Measurements from ENCODE around the gene COG7. TPM values are rescaled to one million over a fixed set of nuclear protein-coding genes. Genes with fewer than 3 reads are reported as not detected.

COG7 gene
- total and polyA plus RNA-seq, 9 donors = 13.8 to 21.5 (median 19.0) TPM

DNA sequence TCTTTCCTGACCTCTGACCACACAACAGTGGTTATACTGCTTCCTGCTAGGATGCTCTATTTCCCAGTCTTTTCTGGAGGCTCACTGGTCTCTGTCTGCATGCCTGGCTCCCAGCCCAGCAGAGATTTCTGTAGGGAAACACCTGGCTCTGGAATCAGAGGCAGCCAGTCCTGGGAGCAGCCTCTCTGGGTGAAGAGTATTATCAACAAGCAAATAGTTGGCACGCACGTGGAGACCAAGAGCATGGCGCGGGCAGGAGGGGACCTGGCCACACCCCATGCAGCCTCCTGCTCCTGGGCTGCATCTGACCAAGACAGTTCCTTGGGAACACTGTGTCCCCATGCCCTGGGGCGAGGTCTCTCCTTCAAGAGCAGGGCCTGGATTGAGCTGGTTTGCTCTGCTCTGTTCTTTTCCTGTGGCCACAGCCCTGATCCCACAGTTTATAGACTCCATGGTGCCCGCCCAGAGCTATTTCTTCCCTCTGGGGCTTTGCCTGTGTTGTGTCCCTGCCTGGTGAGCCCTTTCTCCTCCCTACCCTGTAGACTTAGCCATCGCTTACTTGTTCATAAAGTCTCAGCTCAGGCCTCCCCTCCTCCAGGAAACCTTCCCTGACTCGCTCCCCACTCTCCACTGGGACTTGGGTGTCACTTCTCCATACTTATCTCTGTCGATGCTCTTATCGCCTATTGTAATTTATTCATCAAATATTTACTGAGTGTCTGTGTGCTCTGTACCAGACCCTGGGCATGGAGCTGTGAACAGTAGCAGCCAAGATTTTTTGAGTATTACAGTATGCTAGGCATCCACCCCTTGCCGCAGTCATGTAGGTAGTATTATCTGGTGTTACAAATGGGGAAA lies 90.3 kb downstream of the COG7 start:
- Histone ChIP-seq H3K27ac (no peak overlapping the region), H3K4me3 (no peak overlapping the region), H3K36me3 (no peaks in the 10 kb centered on the region), H3K4me1 (ENCODE audit: insufficient read depth) (no peaks in the 10 kb centered on the region), H3K27me3 (no peaks in the 10 kb centered on the region), H3K9me3 (no peaks in the 10 kb centered on the region)
- intact Hi-C loops (cut with DNase I) = no loop called here
- WGBS, 3 donors = 44 to 56% (median 47%) methylated on average over 11 of the region's 11 CpGs
- TF ChIP-seq EP300 (IDR thresholded peaks at IDR 0.05) (no peak), POLR2A (IDR thresholded peaks at IDR 0.05) (no peak)
- TF ChIP-seq, protein P1, sequence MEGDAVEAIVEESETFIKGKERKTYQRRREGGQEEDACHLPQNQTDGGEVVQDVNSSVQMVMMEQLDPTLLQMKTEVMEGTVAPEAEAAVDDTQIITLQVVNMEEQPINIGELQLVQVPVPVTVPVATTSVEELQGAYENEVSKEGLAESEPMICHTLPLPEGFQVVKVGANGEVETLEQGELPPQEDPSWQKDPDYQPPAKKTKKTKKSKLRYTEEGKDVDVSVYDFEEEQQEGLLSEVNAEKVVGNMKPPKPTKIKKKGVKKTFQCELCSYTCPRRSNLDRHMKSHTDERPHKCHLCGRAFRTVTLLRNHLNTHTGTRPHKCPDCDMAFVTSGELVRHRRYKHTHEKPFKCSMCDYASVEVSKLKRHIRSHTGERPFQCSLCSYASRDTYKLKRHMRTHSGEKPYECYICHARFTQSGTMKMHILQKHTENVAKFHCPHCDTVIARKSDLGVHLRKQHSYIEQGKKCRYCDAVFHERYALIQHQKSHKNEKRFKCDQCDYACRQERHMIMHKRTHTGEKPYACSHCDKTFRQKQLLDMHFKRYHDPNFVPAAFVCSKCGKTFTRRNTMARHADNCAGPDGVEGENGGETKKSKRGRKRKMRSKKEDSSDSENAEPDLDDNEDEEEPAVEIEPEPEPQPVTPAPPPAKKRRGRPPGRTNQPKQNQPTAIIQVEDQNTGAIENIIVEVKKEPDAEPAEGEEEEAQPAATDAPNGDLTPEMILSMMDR (IDR thresholded peaks at IDR 0.05) = no peak
- peak in 3 of 5 donors; percentile 24 to 65 (median 46) for DNase-seq

DNA sequence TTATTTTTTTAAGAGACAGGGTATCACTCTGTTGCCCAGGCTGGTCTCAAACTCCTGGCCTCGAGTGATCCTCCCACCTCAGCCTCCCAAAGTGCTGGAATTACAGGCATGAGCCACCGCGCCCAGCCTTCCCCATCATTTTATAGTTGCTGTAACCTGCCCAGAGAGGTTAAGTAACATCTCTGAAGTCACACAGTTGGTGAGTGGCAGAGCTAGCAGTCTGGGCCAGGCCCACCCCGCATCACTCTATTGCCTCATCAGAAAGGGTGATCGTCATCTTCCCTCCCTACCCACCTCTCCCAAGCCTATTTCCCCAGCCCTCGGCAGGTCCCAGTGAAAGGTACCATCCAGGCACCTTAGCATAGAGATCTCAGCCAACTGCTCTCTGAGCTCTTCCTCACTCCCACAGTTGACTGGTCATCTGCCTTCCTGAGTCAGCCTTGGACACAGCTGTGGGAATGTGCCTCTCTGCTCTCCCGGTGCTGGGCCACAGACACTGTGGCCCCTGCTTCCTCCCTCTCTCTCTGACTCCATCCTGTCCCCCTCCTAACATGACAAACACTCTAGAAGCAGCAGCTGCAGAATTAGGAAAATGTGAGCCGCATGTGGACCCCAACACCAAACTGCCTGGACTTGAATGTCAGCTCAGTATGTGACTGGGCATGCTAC lies 93.8 kb downstream of the COG7 start:
- intact Hi-C loops (cut with DNase I) = no loop called here
- H3K9me3 ChIP-seq = no peaks in the 10 kb centered on the region
- 59 to 71% (median 61%) methylated on average over 8 of the region's 8 CpGs for WGBS, 3 donors
- DNase-seq = no peak
- H3K4me3 ChIP-seq = no peak overlapping the region
- no peaks in the 10 kb centered on the region for H3K27me3 ChIP-seq
- no peak overlapping the region for H3K27ac ChIP-seq
- H3K36me3 ChIP-seq = no peaks in the 10 kb centered on the region
- H3K4me1 ChIP-seq (ENCODE audit: insufficient read depth) = no peaks in the 10 kb centered on the region
- TF ChIP-seq EP300 (IDR thresholded peaks at IDR 0.05) (no peak), POLR2A (IDR thresholded peaks at IDR 0.05) (no peak)
- TF ChIP-seq, protein P1 (IDR thresholded peaks at IDR 0.05) = no peak

- Histone ChIP-seq H3K9me3 (no peaks in the 10 kb centered on the region), H3K27ac (no peak overlapping the region), H3K4me1 (ENCODE audit: insufficient read depth) (no peaks in the 10 kb centered on the region), H3K36me3 (no peaks in the 10 kb centered on the region), H3K27me3 (no peaks in the 10 kb centered on the region), H3K4me3 (no peak overlapping the region)
- intact Hi-C loops (cut with DNase I) = no loop called here
- TF ChIP-seq EP300 (IDR thresholded peaks at IDR 0.05) = no peak
- TF ChIP-seq, protein P1 (IDR thresholded peaks at IDR 0.05) = no peak
- TF ChIP-seq POLR2A (IDR thresholded peaks at IDR 0.05) = no peak
- DNase-seq = no peak
- 79 to 86% (median 81%) methylated on average over 8 of the region's 8 CpGs for WGBS, 3 donors
These were observed 95.2 kb downstream of the COG7 start for GRCh38 chr16:23357761-23358290.

DNA sequence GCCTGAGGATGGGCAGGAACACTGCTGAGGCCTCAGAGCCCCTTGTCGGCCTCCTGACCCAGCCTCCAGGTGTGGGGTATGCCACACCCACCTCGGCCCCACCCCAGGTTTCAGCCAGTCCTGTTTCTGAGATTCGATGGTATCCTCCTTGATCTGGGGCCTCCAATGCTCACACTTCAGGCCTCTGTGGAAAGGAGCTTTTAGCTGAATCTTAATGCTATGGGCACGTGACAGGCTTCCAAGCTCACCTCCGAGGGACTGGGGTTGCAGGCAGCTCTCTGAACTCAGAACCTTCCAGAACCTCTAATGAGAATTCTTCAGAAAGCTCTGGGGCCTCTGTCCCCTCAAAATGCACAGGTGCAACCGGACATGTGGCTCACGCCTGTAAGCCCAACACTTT lies 96.0 kb downstream of the COG7 start:
- Histone ChIP-seq H3K36me3 (no peaks in the 10 kb centered on the region), H3K4me3 (no peak overlapping the region), H3K4me1 (ENCODE audit: insufficient read depth) (no peaks in the 10 kb centered on the region), H3K9me3 (no peaks in the 10 kb centered on the region), H3K27ac (no peak overlapping the region), H3K27me3 (no peaks in the 10 kb centered on the region)
- 81 to 89% (median 82%) methylated on average over 7 of the region's 7 CpGs for WGBS, 3 donors
- TF ChIP-seq, protein P1 (IDR thresholded peaks at IDR 0.05) = no peak
- TF ChIP-seq EP300 (IDR thresholded peaks at IDR 0.05) (no peak), POLR2A (IDR thresholded peaks at IDR 0.05) (no peak)
- DNase-seq = no peak
- intact Hi-C loops (cut with DNase I) = no loop called here

All from ovary (tissue), 9 donors.